ENCODE data around the gene FAM187B.

- no peak for TF ChIP-seq CTCF (IDR thresholded peaks at IDR 0.05; ENCODE audit: poor library complexity)
- TF ChIP-seq EZH2phosphoT487 (IDR thresholded peaks at IDR 0.05; ENCODE audit: low read depth, severe bottlenecking, unreplicated experiment) = no peak
Measured at GRCh38 chr19:35249848-35250711, 21.5 kb upstream of the FAM187B start.

Measured in hepatocyte (in vitro differentiated cells).